ENCODE measurements around the gene TOMM20. TPM values are rescaled to one million over a fixed set of nuclear protein-coding genes. Genes with fewer than 3 reads are reported as not detected.

The TOMM20 gene
- total RNA-seq, 1 donor from 2014 or later, result 87.4 TPM

DNA sequence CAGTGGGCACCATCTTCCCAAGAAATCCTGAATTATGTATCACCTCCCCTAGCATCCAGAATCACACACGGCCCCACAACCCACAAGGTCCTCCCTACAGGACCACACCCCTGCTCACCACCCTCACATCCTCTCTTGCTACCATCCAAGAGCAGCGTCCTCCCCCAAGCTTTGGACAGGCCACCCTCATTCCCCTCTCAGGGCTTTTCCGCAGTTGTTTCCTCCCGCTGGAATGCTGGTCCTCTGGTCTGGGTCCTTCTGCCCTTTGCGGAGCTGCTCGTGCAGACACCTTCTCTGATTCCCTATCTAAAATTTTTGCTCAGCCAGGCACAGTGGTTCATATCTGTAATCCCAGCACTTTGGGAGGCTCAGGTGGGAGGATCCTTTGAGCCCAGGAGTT is 56.5 kb downstream of the TOMM20 start:
- intact Hi-C loops (cut with DNase I), result loop anchor here (10.0 kb wide), 1 partner anchor 347 kb away; no protein-coding TSS in a partner anchor
- Histone ChIP-seq H3K4me1 (peaks cover 59% of the 10 kb centered on the region), H3K9me3 (no peaks in the 10 kb centered on the region), H3K4me3 (no peak overlapping the region), H3K27me3 (no peaks in the 10 kb centered on the region), H3K27ac (peak overlapping the region; percentile 91), H3K36me3 (no peaks in the 10 kb centered on the region)
- no peak for DNase-seq
- ATAC-seq, result no peak
- TF ChIP-seq, protein P1, sequence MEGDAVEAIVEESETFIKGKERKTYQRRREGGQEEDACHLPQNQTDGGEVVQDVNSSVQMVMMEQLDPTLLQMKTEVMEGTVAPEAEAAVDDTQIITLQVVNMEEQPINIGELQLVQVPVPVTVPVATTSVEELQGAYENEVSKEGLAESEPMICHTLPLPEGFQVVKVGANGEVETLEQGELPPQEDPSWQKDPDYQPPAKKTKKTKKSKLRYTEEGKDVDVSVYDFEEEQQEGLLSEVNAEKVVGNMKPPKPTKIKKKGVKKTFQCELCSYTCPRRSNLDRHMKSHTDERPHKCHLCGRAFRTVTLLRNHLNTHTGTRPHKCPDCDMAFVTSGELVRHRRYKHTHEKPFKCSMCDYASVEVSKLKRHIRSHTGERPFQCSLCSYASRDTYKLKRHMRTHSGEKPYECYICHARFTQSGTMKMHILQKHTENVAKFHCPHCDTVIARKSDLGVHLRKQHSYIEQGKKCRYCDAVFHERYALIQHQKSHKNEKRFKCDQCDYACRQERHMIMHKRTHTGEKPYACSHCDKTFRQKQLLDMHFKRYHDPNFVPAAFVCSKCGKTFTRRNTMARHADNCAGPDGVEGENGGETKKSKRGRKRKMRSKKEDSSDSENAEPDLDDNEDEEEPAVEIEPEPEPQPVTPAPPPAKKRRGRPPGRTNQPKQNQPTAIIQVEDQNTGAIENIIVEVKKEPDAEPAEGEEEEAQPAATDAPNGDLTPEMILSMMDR (IDR thresholded peaks at IDR 0.05), result no peak

DNA sequence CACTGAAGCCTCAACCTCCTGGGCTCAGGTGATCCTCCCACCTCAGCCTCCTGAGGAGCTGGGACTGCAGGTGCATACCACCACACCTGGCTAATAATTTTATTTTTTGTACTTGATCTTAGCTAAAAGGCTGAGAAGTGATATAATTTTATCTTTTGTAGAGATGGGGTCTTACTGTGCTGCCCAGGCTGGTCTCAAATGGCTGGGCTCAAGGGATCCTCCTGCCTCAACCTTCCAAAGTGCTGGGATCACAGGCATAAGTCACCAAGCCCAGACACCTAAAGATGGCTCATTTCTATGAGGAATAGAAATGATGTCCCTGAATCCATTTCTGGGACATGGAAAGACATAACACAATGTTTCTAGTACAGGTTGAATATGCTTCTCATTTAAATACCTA is 57.8 kb downstream of the TOMM20 start:
- Histone ChIP-seq H3K36me3 (no peaks in the 10 kb centered on the region), H3K4me3 (no peak overlapping the region), H3K27me3 (no peaks in the 10 kb centered on the region), H3K9me3 (no peaks in the 10 kb centered on the region), H3K4me1 (peaks cover 53% of the 10 kb centered on the region), H3K27ac (peak overlapping the region; percentile 53)
- intact Hi-C loops (cut with DNase I), result loop anchor here (10.0 kb wide), 1 partner anchor 346 kb away; no protein-coding TSS in a partner anchor
- no peak for DNase-seq
- ATAC-seq, result no peak
- TF ChIP-seq, protein P1 (IDR thresholded peaks at IDR 0.05), result no peak

DNA sequence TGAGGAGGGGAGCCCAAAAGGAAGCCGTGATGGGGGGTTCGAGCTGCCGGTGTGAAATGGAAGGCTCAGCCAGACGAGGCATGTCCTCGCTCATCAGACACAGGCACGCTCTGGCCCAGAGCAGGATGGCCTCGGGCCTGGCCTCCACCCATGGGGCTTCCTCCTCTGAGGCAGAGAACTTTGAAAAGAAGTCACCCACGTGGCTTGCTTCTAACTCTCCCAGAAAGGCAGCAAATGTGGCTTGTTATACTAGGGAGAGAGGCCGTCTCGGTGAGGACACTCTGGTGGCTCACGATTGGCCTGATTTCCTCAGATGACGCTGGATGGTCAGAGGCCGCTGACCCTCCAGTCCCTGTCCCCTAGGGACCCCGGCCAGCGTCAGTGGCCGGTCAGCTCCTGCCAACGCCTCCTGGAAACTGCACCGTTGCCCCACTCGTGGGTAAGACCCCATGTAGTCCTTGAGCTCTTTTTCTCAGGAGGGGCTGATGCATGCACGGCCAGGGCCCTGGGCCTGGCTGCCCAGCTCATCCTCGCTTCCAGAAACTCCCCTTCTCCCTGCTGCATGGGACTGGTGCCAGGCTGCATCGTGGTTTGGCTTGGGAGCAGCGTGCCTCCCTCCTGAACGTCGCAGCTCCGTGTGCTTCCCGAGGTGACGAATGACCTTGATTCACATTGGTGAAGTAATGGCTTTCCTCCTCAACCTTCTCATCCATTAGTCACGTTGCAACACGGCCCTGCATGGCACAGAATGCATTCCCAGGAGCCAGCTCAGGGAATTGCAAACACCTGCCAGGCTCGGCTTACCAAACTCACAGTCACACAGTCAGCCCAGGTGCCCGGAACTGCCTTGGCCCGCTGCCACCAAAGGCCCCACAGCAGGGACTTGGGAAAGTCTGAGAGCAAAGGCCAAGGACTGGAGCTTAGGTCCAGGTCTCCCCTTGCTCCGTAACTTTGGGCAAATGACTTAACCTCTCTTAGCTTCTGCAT is 58.8 kb downstream of the TOMM20 start:
- ATAC-seq, result peak; percentile 38
- intact Hi-C loops (cut with DNase I), result loop anchor here (10.0 kb wide), 2 partner anchors 75 to 345 kb away; no protein-coding TSS in a partner anchor
- H3K27ac ChIP-seq, result peak overlapping the region; percentile 58
- H3K4me3 ChIP-seq, result no peak overlapping the region
- peak; percentile 92 for DNase-seq
- no peaks in the 10 kb centered on the region for H3K27me3 ChIP-seq
- H3K4me1 ChIP-seq, result peaks cover 44% of the 10 kb centered on the region
- H3K36me3 ChIP-seq, result no peaks in the 10 kb centered on the region
- H3K9me3 ChIP-seq, result no peaks in the 10 kb centered on the region
- TF ChIP-seq, protein P1 (IDR thresholded peaks at IDR 0.05), result no peak

DNA sequence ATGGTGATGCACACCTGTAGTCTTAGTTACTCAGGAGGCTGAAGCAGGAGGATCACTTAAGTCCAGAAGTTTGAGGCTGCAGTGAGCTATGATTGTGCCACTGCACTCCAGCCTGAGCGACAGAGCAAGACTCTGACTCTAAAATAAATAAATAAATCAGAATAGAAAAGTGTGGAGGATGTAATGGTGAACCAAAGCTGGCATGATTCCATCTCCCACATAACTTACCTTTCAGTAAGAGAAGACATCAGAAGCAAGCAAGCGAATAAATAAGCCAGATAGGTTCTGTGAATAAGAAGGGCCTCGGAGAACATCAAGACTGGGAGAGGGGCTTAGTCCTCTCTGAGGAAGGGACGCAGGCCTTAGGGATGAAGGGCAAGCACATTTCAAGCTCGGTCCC is 59.5 kb downstream of the TOMM20 start:
- DNase-seq (no peak), ATAC-seq (no peak)
- intact Hi-C loops (cut with DNase I), result loop anchor here (10.0 kb wide), 1 partner anchor 74 kb away; no protein-coding TSS in a partner anchor
- Histone ChIP-seq H3K36me3 (no peaks in the 10 kb centered on the region), H3K4me3 (no peak overlapping the region), H3K9me3 (no peaks in the 10 kb centered on the region), H3K27me3 (no peaks in the 10 kb centered on the region), H3K4me1 (peaks cover 37% of the 10 kb centered on the region), H3K27ac (peak overlapping the region; percentile 70)
- TF ChIP-seq, protein P1 (IDR thresholded peaks at IDR 0.05), result no peak

DNA sequence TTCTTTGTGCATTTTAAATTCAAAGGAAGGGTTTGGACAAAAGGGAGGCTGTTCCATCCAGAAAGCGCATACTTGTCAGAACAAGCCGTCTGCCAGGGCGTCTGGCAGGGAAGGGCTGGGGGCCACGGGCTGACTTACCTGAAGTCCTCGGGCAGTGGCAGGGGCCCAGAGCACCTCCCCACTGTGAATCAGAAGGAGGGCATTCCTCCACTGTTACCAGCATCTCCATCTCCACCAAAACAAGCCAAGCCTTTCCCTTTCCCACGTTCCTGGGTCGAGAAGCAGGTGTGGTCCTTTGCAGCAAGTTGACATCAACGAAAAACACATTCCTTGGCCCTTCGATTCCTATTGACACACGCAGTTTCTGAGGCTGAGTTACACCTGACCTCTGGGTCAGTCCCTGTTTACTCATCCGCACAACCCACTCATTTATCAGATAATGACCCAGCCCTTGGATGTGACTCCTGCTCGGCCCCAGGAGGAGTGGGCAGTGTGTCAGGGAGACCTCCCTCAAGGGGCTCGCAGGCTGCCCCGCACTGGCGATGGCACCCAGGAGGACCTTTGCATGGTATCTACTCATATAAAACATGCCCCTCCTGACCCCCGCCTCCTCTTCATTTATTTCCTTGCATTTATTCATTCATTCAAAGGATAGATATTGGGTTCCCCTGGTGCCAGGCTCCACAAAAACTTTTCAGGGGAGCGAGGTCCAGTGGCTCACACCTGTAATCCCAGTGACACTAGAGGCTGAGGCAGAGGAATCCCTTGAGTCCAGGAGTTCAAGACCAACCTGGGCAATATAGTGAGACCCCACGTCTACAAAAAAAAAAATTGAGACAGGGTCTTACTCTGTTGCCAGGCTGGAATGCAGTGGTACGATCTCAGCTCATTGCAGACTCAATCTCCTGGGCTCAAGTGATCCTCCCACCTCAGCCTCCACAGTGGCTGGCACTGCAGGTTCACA is 60.2 kb downstream of the TOMM20 start:
- Histone ChIP-seq H3K4me1 (peaks cover 31% of the 10 kb centered on the region), H3K27me3 (no peaks in the 10 kb centered on the region), H3K27ac (peak overlapping the region; percentile 70), H3K9me3 (no peaks in the 10 kb centered on the region), H3K4me3 (no peak overlapping the region), H3K36me3 (no peaks in the 10 kb centered on the region)
- ATAC-seq (peak; percentile 33), DNase-seq (no peak)
- TF ChIP-seq, protein P1 (IDR thresholded peaks at IDR 0.05), result no peak
- intact Hi-C loops (cut with DNase I), result loop anchor here (10.0 kb wide), 1 partner anchor 74 kb away; no protein-coding TSS in a partner anchor

Measured in upper lobe of right lung (tissue), 1 donor.